Mucosa of rectum (tissue), 2 donors: Measurements from ENCODE around the gene BTG2.
A peak's percentile ranks its signal among the peaks of the same experiment; 100 is the strongest.

Experiments
- H3K27ac ChIP-seq, 2 donors: one replicate each; pipeline ENCODE4 v1.7.0; 2013; ENCODE audit warnings: inconsistent platforms in 2 of 2, low read depth in 2 of 2, low read length in 2 of 2
- H3K27me3 ChIP-seq, 2 donors: one replicate each; pipeline ENCODE4 v1.7.0; 2013; ENCODE audit warnings: low read length in 2 of 2; ENCODE audit not compliant: control insufficient read depth in 2 of 2, insufficient read depth in 2 of 2
- H3K36me3 ChIP-seq, 2 donors: one replicate each; pipeline ENCODE4 v1.7.0; 2013; ENCODE audit warnings: low read length in 2 of 2; ENCODE audit not compliant: control insufficient read depth in 2 of 2, insufficient read depth in 2 of 2
- H3K4me1 ChIP-seq, 2 donors: one replicate each; pipeline ENCODE4 v1.7.0; 2013; ENCODE audit warnings: low read length in 2 of 2, mild to moderate bottlenecking in 1 of 2; ENCODE audit not compliant: control insufficient read depth in 2 of 2, insufficient read depth in 2 of 2
- H3K4me3 ChIP-seq, 2 donors: one replicate each; pipeline ENCODE4 v1.7.0; 2013; ENCODE audit warnings: low read length in 2 of 2
- H3K9ac ChIP-seq, 2 donors: one replicate each; pipeline ENCODE4 v1.7.0; 2013; ENCODE audit warnings: low read length in 2 of 2, low read depth in 1 of 2, mild to moderate bottlenecking in 1 of 2
- H3K9me3 ChIP-seq, 2 donors: one replicate each; pipeline ENCODE4 v1.7.0; 2013; ENCODE audit warnings: low read length in 2 of 2; ENCODE audit not compliant: control insufficient read depth in 2 of 2
- donor health status: healthy.
- donor health status: Normal muscosa, but diverticular disease.

Gene BTG2

GRCh38 chr1:203276916-203277545 lies 28.3 kb upstream of the BTG2 start:
- Histone ChIP-seq H3K4me3 (no peak overlapping the region), H3K27ac (peak overlapping the region; percentile 82), H3K9me3 (no peaks in the 10 kb centered on the region), H3K4me1 (peaks cover 36 to 41% of the 10 kb centered on the region in 2 donors), H3K27me3 (no peaks in the 10 kb centered on the region), H3K9ac (peak overlapping the region in 1 of 2 donors; percentile 13), H3K36me3 (no peaks in the 10 kb centered on the region)

GRCh38 chr1:203278082-203278884 lies 27.0 kb upstream of the BTG2 start:
- H3K9ac ChIP-seq: peak overlapping the region; percentile 13 to 38
- H3K9me3 ChIP-seq: no peaks in the 10 kb centered on the region
- peak overlapping the region; percentile 82 to 84 for H3K27ac ChIP-seq
- H3K36me3 ChIP-seq: no peaks in the 10 kb centered on the region
- H3K4me3 ChIP-seq: peak overlapping the region; percentile 25 to 41
- H3K27me3 ChIP-seq: no peaks in the 10 kb centered on the region
- H3K4me1 ChIP-seq: peaks cover 34 to 47% of the 10 kb centered on the region in 2 donors

- H3K4me1 ChIP-seq: peaks cover 31 to 40% of the 10 kb centered on the region in 2 donors
- no peak overlapping the region for H3K4me3 ChIP-seq
- H3K36me3 ChIP-seq: no peaks in the 10 kb centered on the region
Observed at GRCh38 chr1:203278885-203279406, 26.4 kb upstream of the BTG2 start.

GRCh38 chr1:203280061-203280460 lies 25.3 kb upstream of the BTG2 start:
- Histone ChIP-seq H3K27ac (peak overlapping the region; percentile 15 to 39), H3K4me3 (no peak overlapping the region), H3K27me3 (no peaks in the 10 kb centered on the region), H3K9me3 (no peaks in the 10 kb centered on the region), H3K4me1 (peaks cover 32 to 38% of the 10 kb centered on the region in 2 donors), H3K9ac (no peak overlapping the region), H3K36me3 (no peaks in the 10 kb centered on the region)

More at GRCh38 chr1:203278885-203279406, 26.4 kb upstream of the BTG2 start:
- Histone ChIP-seq H3K27me3 (no peaks in the 10 kb centered on the region), H3K9ac (peak overlapping the region in 1 of 2 donors; percentile 14), H3K9me3 (no peaks in the 10 kb centered on the region), H3K27ac (peak overlapping the region; percentile 82 to 84)

- no peaks in the 10 kb centered on the region for H3K9me3 ChIP-seq
- H3K27me3 ChIP-seq: no peaks in the 10 kb centered on the region
- H3K4me1 ChIP-seq: peaks cover 39 to 43% of the 10 kb centered on the region in 2 donors
- H3K9ac ChIP-seq: no peak overlapping the region
- no peak overlapping the region for H3K27ac ChIP-seq
- no peaks in the 10 kb centered on the region for H3K36me3 ChIP-seq
- H3K4me3 ChIP-seq: no peak overlapping the region
Observed at GRCh38 chr1:203281033-203281432, 24.3 kb upstream of the BTG2 start.

- peak overlapping the region; percentile 8 to 12 for H3K27ac ChIP-seq
- no peaks in the 10 kb centered on the region for H3K9me3 ChIP-seq
- peak overlapping the region in 1 of 2 donors; percentile 39 for H3K9ac ChIP-seq
- peaks cover 49 to 53% of the 10 kb centered on the region in 2 donors for H3K4me1 ChIP-seq
- no peaks in the 10 kb centered on the region for H3K27me3 ChIP-seq
- H3K36me3 ChIP-seq: no peaks in the 10 kb centered on the region
- H3K4me3 ChIP-seq: no peak overlapping the region
Observed at GRCh38 chr1:203281851-203282661, 23.3 kb upstream of the BTG2 start.

GRCh38 chr1:203282720-203283542 lies 22.4 kb upstream of the BTG2 start:
- no peaks in the 10 kb centered on the region for H3K9me3 ChIP-seq
- peak overlapping the region in 1 of 2 donors; percentile 39 for H3K9ac ChIP-seq
- peaks cover 52 to 61% of the 10 kb centered on the region in 2 donors for H3K4me1 ChIP-seq
- H3K36me3 ChIP-seq: no peaks in the 10 kb centered on the region
- no peaks in the 10 kb centered on the region for H3K27me3 ChIP-seq
- H3K27ac ChIP-seq: peak overlapping the region; percentile 8 to 12
- no peak overlapping the region for H3K4me3 ChIP-seq

- no peak overlapping the region for H3K4me3 ChIP-seq
- H3K27me3 ChIP-seq: no peaks in the 10 kb centered on the region
- H3K4me1 ChIP-seq: peaks cover 53 to 61% of the 10 kb centered on the region in 2 donors
- H3K9ac ChIP-seq: no peak overlapping the region
- no peak overlapping the region for H3K27ac ChIP-seq
- no peaks in the 10 kb centered on the region for H3K36me3 ChIP-seq
- H3K9me3 ChIP-seq: no peaks in the 10 kb centered on the region
Observed at GRCh38 chr1:203283597-203283996, 21.7 kb upstream of the BTG2 start.

GRCh38 chr1:203284411-203285123 lies 20.8 kb upstream of the BTG2 start:
- no peak overlapping the region for H3K27ac ChIP-seq

More at GRCh38 chr1:203284411-203285123, 20.8 kb upstream of the BTG2 start:
- Histone ChIP-seq H3K9ac (no peak overlapping the region), H3K4me1 (peaks cover 59 to 62% of the 10 kb centered on the region in 2 donors), H3K27me3 (no peaks in the 10 kb centered on the region), H3K4me3 (no peak overlapping the region), H3K36me3 (no peaks in the 10 kb centered on the region), H3K9me3 (no peaks in the 10 kb centered on the region)
